Tibial nerve (tissue), 4 donors: Measurements from ENCODE around the gene HHEX. TPM values are rescaled to one million over a fixed set of nuclear protein-coding genes. Genes with fewer than 3 reads are reported as not detected.

ENCODE experiments used
- DNase-seq, 2 donors: peaks; one replicate each; pipeline ENCODE4 v3.0.0-alpha.2; 2019; ENCODE audit warnings: low spot score in 2 of 2
- H3K27ac ChIP-seq, 4 donors: fragments of 200-600 bp; sonication (generic) in 3 of 4; one replicate each; pipeline ENCODE4 v1.5.1; 2017 to 2019; ENCODE audit warnings: mild to moderate bottlenecking in 1 of 4
- H3K27me3 ChIP-seq, 2 donors: fragments of 200-600 bp; sonication (generic) in 1 of 2; one replicate each; pipeline versions ENCODE4 v1.5.1 to v1.6.0; 2017 to 2019
- H3K36me3 ChIP-seq, 3 donors: fragments of 200-600 bp; sonication (generic); one replicate each; pipeline ENCODE4 v1.5.1; 2018 to 2019
- H3K4me1 ChIP-seq, 4 donors: fragments of 200-600 bp; sonication (generic) in 3 of 4; one replicate each; pipeline ENCODE4 v1.5.1; 2017 to 2019
- H3K4me3 ChIP-seq, 4 donors: fragments of 200-600 bp; sonication (generic) in 3 of 4; one replicate each; pipeline ENCODE4 v1.5.1; 2017 to 2019; ENCODE audit warnings: mild to moderate bottlenecking in 1 of 4, moderate library complexity in 1 of 4
- H3K9me3 ChIP-seq, 4 donors: fragments of 200-600 bp; sonication (generic) in 3 of 4; one replicate each; pipeline ENCODE4 v1.5.1; 2017 to 2019
- CTCF ChIP-seq, 5 experiments: fragments of 200-600 bp in 3 of 5; fragments of 450-650 bp in 2 of 5; sonication (generic) in 3 of 5; IDR thresholded peaks; one replicate each; pipeline ENCODE4 v1.5.1; 2016 to 2019; ENCODE audit warnings: antibody characterized with exemption in 5 of 5, mild to moderate bottlenecking in 3 of 5, moderate library complexity in 2 of 5
- EP300 ChIP-seq, 2 donors: sonication (generic); formaldehyde crosslinking; IDR thresholded peaks; one replicate each; pipeline ENCODE4 v1.6.1; 2017; ENCODE audit warnings: antibody characterized with exemption in 2 of 2, mild to moderate bottlenecking in 1 of 2
- POLR2A ChIP-seq, 2 donors: fragments of 450-650 bp; IDR thresholded peaks; one replicate each; pipeline ENCODE4 v1.6.1; 2017; ENCODE audit warnings: antibody characterized with exemption in 2 of 2, mild to moderate bottlenecking in 2 of 2, moderate library complexity in 2 of 2
- WGBS, 2 donors: methylation state at CpG; one replicate each; pipeline ENCODE4 v1.1.5; 2018; 5-methylcytosine and 5-hydroxymethylcytosine counted together
- total RNA-seq, 4 donors: library from RNA; depleted of rRNA; stranded (reverse); fragments of >200 nt; gene quantifications; one replicate each; pipeline ENCODE4 v1.1.0, GENCODE V29; 2016

HHEX gene
- total RNA-seq, 4 donors from 2014 or later, result 6.3 to 16.7 (median 7.5) TPM

GRCh38 chr10:92712016-92712889 is 22.5 kb downstream of the HHEX start:
- no peak for TF ChIP-seq EP300 (IDR thresholded peaks at IDR 0.05)
- no peak for TF ChIP-seq POLR2A (IDR thresholded peaks at IDR 0.05)
- TF ChIP-seq CTCF (IDR thresholded peaks at IDR 0.05), result no peak
- no peak for DNase-seq
- no peak overlapping the region for H3K4me3 ChIP-seq

GRCh38 chr10:92714152-92714845 is 24.5 kb downstream of the HHEX start:
- no peak overlapping the region for H3K27ac ChIP-seq

More at GRCh38 chr10:92712016-92712889, 22.5 kb downstream of the HHEX start:
- Histone ChIP-seq H3K4me1 (no peaks in the 10 kb centered on the region), H3K27me3 (no peaks in the 10 kb centered on the region), H3K9me3 (peaks cover 0 to 6% (median 0%) of the 10 kb centered on the region in 4 donors), H3K27ac (no peak overlapping the region), H3K36me3 (no peaks in the 10 kb centered on the region)
- WGBS, 2 donors, result 76 to 82% methylated on average over 10 of the region's 10 CpGs

GRCh38 chr10:92714872-92715271 is 25.1 kb downstream of the HHEX start:
- Histone ChIP-seq H3K27me3 (no peaks in the 10 kb centered on the region), H3K36me3 (no peaks in the 10 kb centered on the region), H3K9me3 (peaks cover 0 to 6% (median 0%) of the 10 kb centered on the region in 4 donors), H3K4me1 (no peaks in the 10 kb centered on the region), H3K27ac (no peak overlapping the region), H3K4me3 (no peak overlapping the region)
- TF ChIP-seq EP300 (IDR thresholded peaks at IDR 0.05) (no peak), POLR2A (IDR thresholded peaks at IDR 0.05) (no peak), CTCF (IDR thresholded peaks at IDR 0.05) (no peak)
- no peak for DNase-seq
- WGBS, 2 donors, result 92 to 100% methylated on average over 3 of the region's 3 CpGs

More at GRCh38 chr10:92714152-92714845, 24.5 kb downstream of the HHEX start:
- Histone ChIP-seq H3K4me3 (no peak overlapping the region), H3K4me1 (no peaks in the 10 kb centered on the region), H3K9me3 (peaks cover 0 to 6% (median 0%) of the 10 kb centered on the region in 4 donors), H3K36me3 (no peaks in the 10 kb centered on the region), H3K27me3 (no peaks in the 10 kb centered on the region)
- 87 to 92% methylated on average over 5 of the region's 7 CpGs for WGBS, 2 donors
- no peak for TF ChIP-seq POLR2A (IDR thresholded peaks at IDR 0.05)
- no peak for TF ChIP-seq EP300 (IDR thresholded peaks at IDR 0.05)
- no peak for TF ChIP-seq CTCF (IDR thresholded peaks at IDR 0.05)
- DNase-seq, result no peak

- no peaks in the 10 kb centered on the region for H3K4me1 ChIP-seq
- 62 to 69% methylated on average over 5 of the region's 5 CpGs for WGBS, 2 donors
Observed at GRCh38 chr10:92719991-92720830, 30.5 kb downstream of the HHEX start.

More at GRCh38 chr10:92719991-92720830, 30.5 kb downstream of the HHEX start:
- DNase-seq, result no peak
- Histone ChIP-seq H3K36me3 (no peaks in the 10 kb centered on the region), H3K9me3 (no peaks in the 10 kb centered on the region), H3K27ac (no peak overlapping the region), H3K4me3 (no peak overlapping the region), H3K27me3 (no peaks in the 10 kb centered on the region)
- TF ChIP-seq EP300 (IDR thresholded peaks at IDR 0.05) (no peak), CTCF (IDR thresholded peaks at IDR 0.05) (no peak), POLR2A (IDR thresholded peaks at IDR 0.05) (no peak)
